ENCODE data around the gene PLA2G6.

PLA2G6 gene

GRCh38 chr22:38115423-38116205 lies 66.0 kb downstream of the PLA2G6 start:
- no peak for DNase-seq (ENCODE audit: extremely low read depth, low read depth)
- TF ChIP-seq, protein P1, sequence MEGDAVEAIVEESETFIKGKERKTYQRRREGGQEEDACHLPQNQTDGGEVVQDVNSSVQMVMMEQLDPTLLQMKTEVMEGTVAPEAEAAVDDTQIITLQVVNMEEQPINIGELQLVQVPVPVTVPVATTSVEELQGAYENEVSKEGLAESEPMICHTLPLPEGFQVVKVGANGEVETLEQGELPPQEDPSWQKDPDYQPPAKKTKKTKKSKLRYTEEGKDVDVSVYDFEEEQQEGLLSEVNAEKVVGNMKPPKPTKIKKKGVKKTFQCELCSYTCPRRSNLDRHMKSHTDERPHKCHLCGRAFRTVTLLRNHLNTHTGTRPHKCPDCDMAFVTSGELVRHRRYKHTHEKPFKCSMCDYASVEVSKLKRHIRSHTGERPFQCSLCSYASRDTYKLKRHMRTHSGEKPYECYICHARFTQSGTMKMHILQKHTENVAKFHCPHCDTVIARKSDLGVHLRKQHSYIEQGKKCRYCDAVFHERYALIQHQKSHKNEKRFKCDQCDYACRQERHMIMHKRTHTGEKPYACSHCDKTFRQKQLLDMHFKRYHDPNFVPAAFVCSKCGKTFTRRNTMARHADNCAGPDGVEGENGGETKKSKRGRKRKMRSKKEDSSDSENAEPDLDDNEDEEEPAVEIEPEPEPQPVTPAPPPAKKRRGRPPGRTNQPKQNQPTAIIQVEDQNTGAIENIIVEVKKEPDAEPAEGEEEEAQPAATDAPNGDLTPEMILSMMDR (IDR thresholded peaks at IDR 0.05; ENCODE audit: low read depth, low read length): no peak

- peak; percentile 54 for DNase-seq (ENCODE audit: extremely low read depth, low read depth)
Observed at GRCh38 chr22:38114484-38115398, 66.9 kb downstream of the PLA2G6 start.

GRCh38 chr22:38112381-38112780 lies 69.2 kb downstream of the PLA2G6 start:
- TF ChIP-seq, protein P1 (IDR thresholded peaks at IDR 0.05; ENCODE audit: low read depth, low read length): no peak
- DNase-seq (ENCODE audit: extremely low read depth, low read depth): no peak

More at GRCh38 chr22:38114484-38115398, 66.9 kb downstream of the PLA2G6 start:
- TF ChIP-seq, protein P1 (IDR thresholded peaks at IDR 0.05; ENCODE audit: low read depth, low read length): peak; percentile 95

DNA sequence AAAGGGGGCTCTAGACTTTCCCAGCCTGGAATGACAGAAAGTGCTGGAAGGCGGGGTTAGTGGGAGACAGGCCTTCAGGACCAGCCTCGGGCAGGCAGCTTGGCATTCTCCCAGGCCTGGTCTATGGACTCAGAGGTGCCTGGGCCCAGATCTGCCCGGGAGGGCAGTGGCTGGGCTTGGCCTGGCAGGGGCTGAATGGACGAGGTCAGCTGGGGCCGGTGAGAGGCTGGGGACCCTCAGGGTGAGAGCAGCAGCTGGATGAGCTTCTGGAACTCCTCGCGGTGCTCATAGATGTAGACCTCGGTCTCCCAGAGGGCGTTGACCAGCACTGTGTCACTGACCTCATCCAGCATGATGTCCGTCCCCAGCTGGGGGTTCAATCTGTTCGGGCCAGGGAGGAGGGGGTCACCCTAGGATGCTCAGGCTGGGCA lies 69.7 kb downstream of the PLA2G6 start:
- TF ChIP-seq, protein P1 (IDR thresholded peaks at IDR 0.05; ENCODE audit: low read depth, low read length): no peak
- DNase-seq (ENCODE audit: extremely low read depth, low read depth): no peak

DNA sequence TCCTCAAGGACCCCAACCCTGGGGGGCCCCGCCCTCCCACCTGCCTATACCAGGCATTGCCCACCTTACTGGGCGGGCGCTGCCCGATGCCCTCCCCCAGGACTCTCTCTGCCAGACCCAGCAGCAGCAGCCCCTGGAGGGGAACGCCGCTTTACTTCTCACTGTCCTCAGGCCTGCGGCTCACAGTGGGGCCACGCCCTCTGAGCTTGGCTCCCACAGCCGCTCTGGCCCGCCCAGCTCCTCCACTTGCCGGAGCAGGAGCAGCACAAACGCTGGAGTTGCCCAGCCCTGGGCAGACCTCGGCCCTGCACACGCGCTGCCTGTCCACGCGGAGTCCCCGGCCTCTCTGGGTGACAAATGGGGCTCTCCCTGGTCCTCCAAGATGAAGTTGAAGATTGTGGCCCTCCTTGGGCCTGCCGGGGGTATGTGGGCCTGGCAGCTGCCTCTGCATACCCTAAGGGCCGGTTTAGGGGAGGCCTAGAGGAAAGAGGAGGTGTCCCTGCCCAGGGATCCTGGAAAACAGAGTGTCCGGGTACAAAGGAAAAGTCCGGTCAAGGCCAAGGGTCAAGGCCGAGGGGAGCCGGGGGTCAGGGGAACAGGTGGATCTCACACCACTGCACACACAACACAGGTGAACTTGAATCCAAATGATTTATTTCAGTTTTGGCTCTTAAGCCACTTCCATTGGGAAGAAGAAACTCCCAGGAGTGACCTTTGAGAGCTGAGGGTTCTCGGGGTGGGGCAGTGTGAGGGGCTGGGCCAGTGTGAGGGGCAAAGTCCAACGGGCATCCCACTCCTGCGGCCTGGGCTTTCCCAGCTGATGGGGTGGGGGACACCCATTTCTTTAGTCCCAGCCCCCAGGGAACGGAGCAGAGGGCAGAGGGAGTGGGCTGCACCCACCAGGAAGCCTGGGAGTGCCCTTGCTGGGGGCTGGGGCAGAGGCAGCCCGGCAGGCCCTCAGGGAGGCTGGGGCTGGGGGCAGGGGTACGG lies 70.5 kb downstream of the PLA2G6 start:
- DNase-seq (ENCODE audit: extremely low read depth, low read depth): no peak
- TF ChIP-seq, protein P1 (IDR thresholded peaks at IDR 0.05; ENCODE audit: low read depth, low read length): no peak

DNA sequence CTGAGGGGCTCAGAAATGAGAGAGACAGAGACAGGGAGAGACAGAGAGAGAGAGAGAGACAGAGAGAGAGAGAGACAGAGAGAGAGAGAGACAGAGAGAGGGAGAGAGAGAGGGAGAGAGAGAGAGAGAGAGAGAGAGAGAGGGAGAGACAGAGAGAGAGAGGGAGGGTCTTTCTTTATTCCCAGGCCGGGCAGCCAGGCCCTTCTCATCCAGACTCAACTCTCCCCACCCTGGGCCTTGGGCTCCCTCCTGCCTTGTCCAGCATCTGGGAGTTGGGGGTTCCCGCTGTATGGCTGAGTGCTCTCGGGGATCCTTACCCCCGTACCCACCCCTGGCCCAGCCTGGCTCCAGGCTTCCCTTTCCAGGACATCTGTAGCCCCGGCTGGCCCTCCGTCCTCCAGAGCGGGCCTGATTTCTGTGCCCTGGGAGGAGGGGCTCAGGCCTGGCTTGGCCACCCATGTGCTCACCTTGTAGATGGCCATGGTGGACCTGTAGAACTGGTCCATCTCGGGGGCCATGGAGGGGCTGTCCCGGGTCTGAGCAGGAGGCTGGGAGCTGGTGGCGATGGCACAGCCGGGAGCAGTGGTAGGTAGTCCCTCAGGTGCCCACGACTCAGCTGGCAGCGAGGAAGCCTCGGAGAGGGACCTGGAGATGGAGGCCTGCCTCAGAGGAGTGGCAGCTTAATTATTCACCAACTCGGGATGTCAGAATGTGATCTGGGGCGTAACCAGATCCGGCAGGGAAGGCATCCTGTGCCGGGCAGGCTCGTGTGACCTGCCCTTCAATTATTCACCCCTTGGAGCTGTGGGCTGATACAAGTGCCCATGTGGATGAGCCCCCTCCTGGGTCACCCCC lies 71.4 kb downstream of the PLA2G6 start, which contains the start of gene BAIAP2L2:
Gene BAIAP2L2, minus strand, starts transcription at position 677 of the 855 bp plus-strand sequence. Its CDS starts 159 bp downstream, at position 518.
- DNase-seq (ENCODE audit: extremely low read depth, low read depth): no peak

More for the DNA sequence above, 71.4 kb downstream of the PLA2G6 start, which contains the start of gene BAIAP2L2:
- TF ChIP-seq, protein P1 (IDR thresholded peaks at IDR 0.05; ENCODE audit: low read depth, low read length): no peak

Data from AG09319 (cell line).